A204.1 (cell line): ENCODE results near the gene MLLT1.

Experiments
- FAIRE-seq: peaks from 2 replicates; lab custom pipeline; 2012; peaks lifted over from hg19 to GRCh38; lab: Jason Lieb, UNC

MLLT1 gene

GRCh38 chr19:6274756-6275155 is 5.0 kb downstream of the MLLT1 start:
- FAIRE-seq: no peak

GRCh38 chr19:6273701-6274601 is 5.8 kb downstream of the MLLT1 start:
- FAIRE-seq: no peak

DNA sequence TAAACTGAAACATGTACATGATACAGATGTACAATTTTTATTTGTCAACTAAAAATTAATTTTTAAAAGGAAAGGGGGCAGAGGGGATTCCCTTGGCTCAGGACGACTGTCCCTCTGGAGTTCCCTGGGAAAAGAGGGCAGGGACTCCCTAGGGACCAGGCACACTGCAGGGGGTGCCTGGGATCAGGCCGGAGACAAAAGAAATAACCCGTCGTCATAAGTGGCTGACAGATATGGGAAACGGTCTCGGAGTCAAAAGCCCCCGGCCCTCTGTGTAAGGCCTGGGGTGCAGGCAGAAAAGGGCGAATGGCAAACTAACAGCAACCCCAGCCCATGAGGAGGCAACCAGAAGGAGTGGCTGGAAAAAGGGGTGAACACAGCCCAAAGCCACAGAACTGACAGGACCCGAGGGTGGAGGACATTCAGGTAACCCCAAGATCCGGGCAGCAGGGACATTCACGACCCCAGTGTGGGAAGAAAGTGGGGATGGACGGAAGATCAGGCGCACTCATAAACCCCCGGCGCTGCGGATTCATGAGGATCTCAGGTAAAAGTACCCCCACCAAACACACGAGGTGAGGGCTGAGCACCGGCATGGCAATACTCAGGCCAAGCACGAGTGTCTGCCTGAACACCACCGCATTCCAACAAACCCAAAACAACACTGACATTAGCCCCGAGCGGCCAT is 6.7 kb downstream of the MLLT1 start:
- FAIRE-seq: no peak

- FAIRE-seq: no peak
Measured at GRCh38 chr19:6272411-6272791, 7.4 kb downstream of the MLLT1 start.

- FAIRE-seq: no peak
Measured at GRCh38 chr19:6271721-6272410, 7.9 kb downstream of the MLLT1 start.

DNA sequence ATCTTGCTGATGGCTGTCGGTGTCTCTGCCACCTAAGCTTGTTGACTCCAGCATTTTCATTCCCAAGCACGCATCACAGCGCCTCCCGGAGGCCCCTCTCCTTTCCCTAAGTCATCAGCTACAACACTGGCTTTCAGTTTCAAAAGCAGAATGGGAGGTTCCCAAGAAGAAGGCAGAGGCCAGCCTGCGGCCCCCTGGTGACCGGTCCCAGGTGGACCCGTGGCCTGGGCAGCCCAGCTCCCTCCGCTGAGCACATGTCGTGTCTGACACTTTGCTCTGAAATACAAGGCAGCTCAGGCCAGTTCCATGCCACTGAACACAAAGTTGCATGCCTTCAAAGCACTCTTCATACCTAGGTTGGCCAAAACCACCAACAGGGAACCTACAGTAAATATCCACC is 8.5 kb downstream of the MLLT1 start:
- FAIRE-seq: no peak

DNA sequence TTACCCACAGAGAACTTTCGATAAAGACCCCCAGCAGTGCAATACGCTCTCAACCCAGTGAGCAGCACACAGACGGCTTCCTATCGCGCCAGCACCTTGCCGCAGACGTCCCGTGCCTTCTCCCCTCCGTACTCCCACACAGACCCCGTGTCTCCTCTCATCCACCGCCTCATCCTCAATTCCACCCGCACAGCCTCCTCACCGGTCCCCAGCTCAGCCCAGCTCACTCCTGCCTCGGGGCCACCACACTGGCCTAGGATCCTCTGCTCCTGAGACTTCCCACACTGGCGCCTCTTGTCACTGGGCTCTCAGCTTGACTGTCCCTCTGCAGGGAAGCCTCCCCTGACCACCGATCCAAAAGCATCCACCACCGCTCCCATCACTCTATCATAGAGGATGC is 9.0 kb downstream of the MLLT1 start:
- no peak for FAIRE-seq

GRCh38 chr19:6270076-6270745 is 9.6 kb downstream of the MLLT1 start:
- no peak for FAIRE-seq

DNA sequence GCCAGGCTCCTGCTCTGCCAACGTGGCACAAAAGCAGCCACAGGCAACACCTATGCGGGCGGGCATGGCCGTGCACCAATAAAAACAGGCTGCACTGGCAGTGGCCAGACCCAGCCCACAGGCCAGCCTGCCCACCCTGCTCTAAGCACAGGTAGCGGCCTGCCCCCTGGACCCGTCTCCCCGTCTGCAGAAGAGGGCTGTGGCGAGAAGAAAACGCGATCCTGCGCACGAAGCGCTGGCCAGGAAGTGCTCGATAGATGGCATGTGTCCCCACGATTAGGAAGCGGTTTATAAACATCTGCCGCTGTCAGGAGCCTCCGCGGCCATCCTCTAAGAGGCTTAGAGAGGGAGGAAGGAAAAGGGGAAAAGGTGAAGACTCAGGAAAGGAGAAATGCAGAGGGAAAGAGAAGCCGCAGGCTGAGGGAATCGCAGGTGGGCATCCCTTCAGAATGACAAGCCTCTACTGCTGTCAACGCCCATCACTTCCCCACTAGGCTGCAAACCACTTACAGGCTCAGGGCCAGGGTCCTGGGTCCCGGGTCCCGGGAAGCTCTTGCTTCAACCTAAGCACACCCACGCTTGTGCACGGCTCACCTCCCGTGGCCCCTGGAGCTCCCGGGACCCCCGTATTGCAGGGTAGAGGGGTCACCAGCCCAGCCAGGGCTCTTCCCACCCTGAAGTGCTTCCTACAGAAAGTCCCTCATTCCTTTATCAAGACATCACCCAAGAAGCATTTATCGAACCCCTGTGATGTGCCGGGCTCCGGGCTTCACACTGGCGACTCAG is 10.5 kb downstream of the MLLT1 start:
- no peak for FAIRE-seq

- no peak for FAIRE-seq
Measured at GRCh38 chr19:6268382-6268771, 11.4 kb downstream of the MLLT1 start.

- FAIRE-seq: no peak
Measured at GRCh38 chr19:6267552-6268381, 12.0 kb downstream of the MLLT1 start.

DNA sequence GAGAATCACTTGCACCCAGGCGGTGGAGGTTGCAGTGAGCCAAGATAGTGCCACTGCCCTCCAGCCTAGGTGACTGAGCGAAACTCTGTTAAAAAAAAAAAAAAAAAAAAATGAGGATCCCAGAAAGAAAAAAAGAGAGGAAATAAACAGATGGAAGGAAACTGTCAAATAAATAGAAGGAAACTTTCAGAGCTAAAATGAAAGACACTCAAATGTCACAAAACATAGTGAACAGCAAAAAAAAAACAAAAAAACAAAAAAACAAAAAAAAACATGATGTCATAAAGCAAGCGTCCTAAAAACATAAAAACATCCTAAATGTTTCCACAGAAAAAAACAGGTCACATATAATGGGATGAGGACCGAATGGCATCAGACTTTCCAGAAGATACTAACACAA is 15.0 kb downstream of the MLLT1 start:
- FAIRE-seq: no peak

- FAIRE-seq: no peak
Measured at GRCh38 chr19:6263735-6264444, 15.9 kb downstream of the MLLT1 start.

- FAIRE-seq: no peak
Measured at GRCh38 chr19:6263306-6263705, 16.5 kb downstream of the MLLT1 start.

GRCh38 chr19:6262519-6262918 is 17.3 kb downstream of the MLLT1 start:
- FAIRE-seq: no peak

DNA sequence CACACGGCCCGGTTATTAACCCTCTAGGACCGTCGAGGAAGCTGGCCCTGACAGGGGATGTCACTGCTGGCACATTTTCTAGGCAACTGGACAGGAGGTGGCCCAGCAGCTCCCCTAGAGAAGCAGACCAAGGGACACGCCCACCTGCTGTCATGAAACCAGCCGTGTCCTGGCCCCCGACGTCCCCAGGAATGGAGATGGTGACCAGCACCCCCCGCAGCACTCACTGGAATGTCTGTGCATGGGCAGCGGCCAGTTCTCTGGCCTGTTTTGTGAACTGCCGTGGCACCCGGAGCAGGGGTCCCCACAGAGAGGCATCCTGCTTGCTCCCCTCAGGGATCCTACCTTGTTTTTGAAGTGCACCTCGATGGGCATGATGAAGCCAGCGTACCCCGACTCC is 17.9 kb downstream of the MLLT1 start:
- no peak for FAIRE-seq

DNA sequence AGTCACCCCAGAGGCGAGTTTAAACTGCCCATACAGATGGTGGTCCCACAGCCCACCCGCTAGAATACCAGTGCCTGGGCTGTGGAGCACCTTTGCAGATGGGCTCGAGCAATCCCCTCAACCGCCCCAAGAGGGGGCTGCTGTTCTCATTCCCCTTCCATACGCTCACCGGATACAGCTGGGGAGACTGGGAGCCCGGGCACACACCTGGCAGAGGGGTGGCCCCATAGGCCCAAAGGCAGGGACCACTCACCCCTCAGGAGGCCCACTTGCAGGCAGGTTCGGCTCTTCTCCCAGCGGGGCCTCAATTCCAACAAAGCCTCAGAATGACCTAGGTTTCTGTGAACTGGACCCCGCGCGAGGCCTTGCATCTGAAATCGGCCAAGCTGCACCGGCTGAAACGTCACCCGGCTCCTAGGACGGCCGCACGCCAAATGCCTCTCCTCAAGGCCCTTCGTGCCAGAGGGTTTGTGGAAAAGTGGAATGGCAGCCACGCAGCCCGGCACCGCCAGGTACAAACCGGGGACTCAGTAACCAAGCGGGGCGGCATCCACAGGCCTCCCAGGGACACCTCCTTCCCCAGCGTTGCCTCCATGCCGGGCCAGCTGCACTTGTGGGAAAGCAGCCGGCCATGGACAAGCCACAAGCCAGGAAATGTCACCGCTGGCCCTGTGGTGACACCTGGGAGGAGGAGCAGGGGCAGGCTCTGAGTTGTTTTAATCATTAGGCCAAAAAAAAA is 18.7 kb downstream of the MLLT1 start:
- FAIRE-seq: no peak

- FAIRE-seq: no peak
Measured at GRCh38 chr19:6260376-6260775, 19.4 kb downstream of the MLLT1 start.

GRCh38 chr19:6259312-6259861 is 20.4 kb downstream of the MLLT1 start:
- FAIRE-seq: no peak
